ENCODE measurements around the gene KCNH2.
A peak's percentile ranks its signal among the peaks of the same experiment; 100 is the strongest.

The KCNH2 gene

DNA sequence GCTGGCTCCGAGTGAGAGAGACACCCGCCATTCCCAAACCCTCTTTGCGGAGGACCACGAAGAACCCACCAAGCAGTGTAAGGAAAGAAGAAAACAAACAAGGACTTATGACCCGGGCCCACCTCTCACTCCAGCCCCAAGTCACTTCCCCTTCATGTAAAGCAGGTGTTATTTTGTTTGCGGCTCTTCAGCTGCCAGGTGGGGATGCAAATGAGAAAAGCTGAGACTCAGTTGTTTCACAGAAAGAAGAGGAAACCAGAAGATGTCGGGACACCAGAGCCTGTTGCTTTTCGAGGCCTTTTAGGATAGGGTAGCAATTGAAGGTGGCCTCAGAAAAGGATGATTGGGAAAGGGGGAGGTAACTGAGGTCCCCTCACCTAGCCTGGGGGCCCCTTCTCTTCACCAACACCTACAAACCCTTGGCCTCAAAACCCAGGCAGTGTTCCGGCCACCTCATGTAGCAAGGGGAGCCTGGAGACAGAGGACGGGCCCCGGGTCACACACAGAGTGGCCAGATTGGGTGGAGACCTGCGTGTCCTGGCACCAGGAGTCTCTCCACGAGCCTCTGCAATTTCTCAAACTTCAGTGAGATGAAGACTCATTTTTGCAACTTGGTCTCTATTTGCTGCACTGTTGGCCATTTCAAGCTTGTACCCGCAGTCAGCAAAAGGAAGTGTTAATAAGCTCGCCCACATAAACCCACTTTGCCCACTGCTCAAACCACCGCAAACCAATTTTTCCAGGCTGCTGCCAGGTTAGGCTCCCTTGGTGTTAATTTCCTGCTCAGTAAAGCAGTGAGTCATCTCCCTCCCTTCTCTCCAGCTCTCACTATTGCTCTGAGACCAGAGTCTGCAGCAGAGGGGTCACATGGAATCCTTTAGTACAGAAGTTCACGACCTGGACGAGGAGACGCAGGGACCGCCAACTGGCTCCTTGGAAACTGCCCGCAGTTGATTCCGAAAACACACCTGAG lies 80.3 kb downstream of the KCNH2 start:
- H3K4me3 ChIP-seq (ENCODE audit: low read depth, low read length): no peak overlapping the region
- TF ChIP-seq, protein P1, sequence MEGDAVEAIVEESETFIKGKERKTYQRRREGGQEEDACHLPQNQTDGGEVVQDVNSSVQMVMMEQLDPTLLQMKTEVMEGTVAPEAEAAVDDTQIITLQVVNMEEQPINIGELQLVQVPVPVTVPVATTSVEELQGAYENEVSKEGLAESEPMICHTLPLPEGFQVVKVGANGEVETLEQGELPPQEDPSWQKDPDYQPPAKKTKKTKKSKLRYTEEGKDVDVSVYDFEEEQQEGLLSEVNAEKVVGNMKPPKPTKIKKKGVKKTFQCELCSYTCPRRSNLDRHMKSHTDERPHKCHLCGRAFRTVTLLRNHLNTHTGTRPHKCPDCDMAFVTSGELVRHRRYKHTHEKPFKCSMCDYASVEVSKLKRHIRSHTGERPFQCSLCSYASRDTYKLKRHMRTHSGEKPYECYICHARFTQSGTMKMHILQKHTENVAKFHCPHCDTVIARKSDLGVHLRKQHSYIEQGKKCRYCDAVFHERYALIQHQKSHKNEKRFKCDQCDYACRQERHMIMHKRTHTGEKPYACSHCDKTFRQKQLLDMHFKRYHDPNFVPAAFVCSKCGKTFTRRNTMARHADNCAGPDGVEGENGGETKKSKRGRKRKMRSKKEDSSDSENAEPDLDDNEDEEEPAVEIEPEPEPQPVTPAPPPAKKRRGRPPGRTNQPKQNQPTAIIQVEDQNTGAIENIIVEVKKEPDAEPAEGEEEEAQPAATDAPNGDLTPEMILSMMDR (IDR thresholded peaks at IDR 0.05; ENCODE audit: low read depth, low read length): no peak
- TF ChIP-seq MYC (IDR thresholded peaks at IDR 0.05; ENCODE audit: low read depth, low read length): 0 out of 2 replicates have a peak, but pooled peaks have one; percentile 41
- peak; percentile 80 for DNase-seq (ENCODE audit: low read depth)

DNA sequence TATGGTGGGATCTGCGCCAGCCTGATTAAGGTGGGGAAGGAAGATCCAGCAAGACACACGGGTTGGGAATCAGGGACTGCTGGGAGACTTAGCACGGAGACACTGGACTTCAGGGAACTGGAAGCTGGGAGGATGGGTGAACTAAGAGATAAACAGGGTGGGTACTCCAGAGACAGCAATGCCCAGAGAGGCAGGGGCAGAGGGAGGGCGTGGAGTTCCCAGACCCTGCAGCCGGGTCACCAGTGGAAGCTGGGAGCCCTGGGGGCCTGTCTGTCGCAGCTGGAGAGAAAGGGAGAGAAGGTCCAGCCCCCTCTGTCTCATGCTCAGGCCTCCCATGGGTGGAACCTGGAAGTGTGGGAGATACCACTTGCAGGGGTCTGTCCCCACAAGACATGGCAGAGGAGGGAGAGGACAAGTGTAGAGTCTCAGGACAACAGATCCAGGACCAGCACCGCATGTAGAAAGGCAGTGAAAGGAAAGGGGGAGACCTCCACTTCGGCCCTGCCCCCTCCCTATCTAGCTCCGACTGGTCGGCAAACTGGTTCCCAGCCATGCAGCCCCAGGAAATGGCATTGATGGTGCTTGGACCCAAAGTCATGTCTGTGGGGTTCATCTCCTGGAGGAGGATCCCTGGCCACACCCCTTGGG lies 81.4 kb downstream of the KCNH2 start:
- DNase-seq (ENCODE audit: low read depth): no peak
- TF ChIP-seq MYC (IDR thresholded peaks at IDR 0.05; ENCODE audit: low read depth, low read length) (no peak), POLR2A (IDR thresholded peaks at IDR 0.05; ENCODE audit: extremely low read depth, insufficient read length) (no peak)
- TF ChIP-seq, protein P1 (IDR thresholded peaks at IDR 0.05; ENCODE audit: low read depth, low read length): no peak
- TF ChIP-seq, protein P2, sequence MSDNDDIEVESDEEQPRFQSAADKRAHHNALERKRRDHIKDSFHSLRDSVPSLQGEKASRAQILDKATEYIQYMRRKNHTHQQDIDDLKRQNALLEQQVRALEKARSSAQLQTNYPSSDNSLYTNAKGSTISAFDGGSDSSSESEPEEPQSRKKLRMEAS (IDR thresholded peaks at IDR 0.05; ENCODE audit: low read depth, low read length): no peak
- no peak overlapping the region for H3K4me3 ChIP-seq (ENCODE audit: low read depth, low read length)

DNA sequence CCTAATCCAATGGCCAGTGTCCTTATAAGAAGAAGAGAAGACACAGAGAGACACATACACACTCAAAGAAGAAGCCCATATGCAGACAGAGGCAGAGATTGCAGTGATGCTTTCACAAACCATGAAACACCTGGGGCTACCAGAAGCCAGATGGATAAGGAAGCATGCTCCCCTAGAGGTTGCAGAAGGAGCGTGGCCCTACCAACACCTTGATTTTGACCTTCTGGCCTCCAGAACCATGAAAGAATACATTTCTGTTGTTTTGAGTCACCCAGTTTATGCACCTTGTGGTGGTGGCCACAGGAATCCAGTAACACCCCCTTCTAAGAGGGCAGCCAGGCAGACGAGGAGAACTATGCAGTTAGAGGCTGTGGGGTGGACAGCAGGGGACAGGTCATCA lies 82.3 kb downstream of the KCNH2 start:
- H3K4me3 ChIP-seq (ENCODE audit: low read depth, low read length): no peak overlapping the region
- TF ChIP-seq, protein P1 (IDR thresholded peaks at IDR 0.05; ENCODE audit: low read depth, low read length): no peak
- no peak for TF ChIP-seq POLR2A (IDR thresholded peaks at IDR 0.05; ENCODE audit: extremely low read depth, insufficient read length)
- TF ChIP-seq, protein P2 (IDR thresholded peaks at IDR 0.05; ENCODE audit: low read depth, low read length): no peak
- TF ChIP-seq MYC (IDR thresholded peaks at IDR 0.05; ENCODE audit: low read depth, low read length): no peak
- no peak for DNase-seq (ENCODE audit: low read depth)
